Stimulated activated naive CD8-positive, alpha-beta T cell treated with anti-CD3 and anti-CD28 coated beads, Interleukin-15, amount 100 ng/mL, for 72 hours (primary cell): Measurements from ENCODE around the gene VSIR.
A peak's percentile ranks its signal among the peaks of the same experiment; 100 is the strongest.

Experiments used
- ATAC-seq: fragments of 150-1000 bp; cut with Tn5 transposase; 2 replicates; pipeline ENCODE4 v1.10.0; 2021; ENCODE audit warnings: mild to moderate bottlenecking, moderate library complexity
- DNase-seq, 2 donors: peaks; one replicate each; pipeline ENCODE4 v3.0.0; 2021 to 2022
- H3K27ac Mint-ChIP-seq, 2 donors: one replicate each; pipeline ENCODE4 v1.8.0; 2022; ENCODE audit warnings: mild to moderate bottlenecking in 2 of 2, mixed read lengths in 2 of 2, moderate library complexity in 2 of 2
- H3K27me3 Mint-ChIP-seq: one replicate; pipeline ENCODE4 v1.8.0; 2022; ENCODE audit warnings: mixed read lengths
- H3K4me1 Mint-ChIP-seq: one replicate; pipeline ENCODE4 v1.8.0; 2022; ENCODE audit warnings: mild to moderate bottlenecking, mixed read lengths
- H3K4me3 Mint-ChIP-seq, 2 donors: one replicate each; pipeline ENCODE4 v1.8.0; 2022; ENCODE audit warnings: mild to moderate bottlenecking in 2 of 2, mixed read lengths in 2 of 2, moderate library complexity in 1 of 2
- H3K9me3 Mint-ChIP-seq, 2 donors: one replicate each; pipeline ENCODE4 v1.8.0; 2022; ENCODE audit warnings: mixed read lengths in 2 of 2

The VSIR gene

GRCh38 chr10:71714031-71714410, 59.3 kb downstream of the VSIR start:
- Mint-ChIP-seq H3K4me3 (peak overlapping the region; percentile 69 to 94), H3K4me1 (peaks cover 75% of the 10 kb centered on the region), H3K27ac (peak overlapping the region; percentile 95 to 100), H3K27me3 (no peaks in the 10 kb centered on the region), H3K9me3 (no peaks in the 10 kb centered on the region)
- ATAC-seq (peak; percentile 32), DNase-seq (no peak)

- ATAC-seq (peak; percentile 54), DNase-seq (peak in 1 of 2 donors; percentile 54)
- peaks cover 79% of the 10 kb centered on the region for H3K4me1 Mint-ChIP-seq
- H3K27me3 Mint-ChIP-seq: no peaks in the 10 kb centered on the region
- H3K27ac Mint-ChIP-seq: peak overlapping the region; percentile 95 to 100
- no peaks in the 10 kb centered on the region for H3K9me3 Mint-ChIP-seq
- peak overlapping the region; percentile 69 to 94 for H3K4me3 Mint-ChIP-seq
These were observed 59.9 kb downstream of the VSIR start for GRCh38 chr10:71713135-71714030.

- H3K4me3 Mint-ChIP-seq: peak overlapping the region; percentile 69 to 94
- H3K27ac Mint-ChIP-seq: peak overlapping the region; percentile 95 to 100
- no peaks in the 10 kb centered on the region for H3K27me3 Mint-ChIP-seq
- H3K4me1 Mint-ChIP-seq: peaks cover 86% of the 10 kb centered on the region
- no peaks in the 10 kb centered on the region for H3K9me3 Mint-ChIP-seq
- ATAC-seq: peak; percentile 58
- no peak for DNase-seq
These were observed 60.7 kb downstream of the VSIR start for GRCh38 chr10:71712572-71713134.

- Mint-ChIP-seq H3K27ac (peak overlapping the region; percentile 59 to 100), H3K27me3 (no peaks in the 10 kb centered on the region), H3K4me1 (peaks cover 85% of the 10 kb centered on the region), H3K9me3 (no peaks in the 10 kb centered on the region), H3K4me3 (peak overlapping the region; percentile 8 to 94)
- ATAC-seq (no peak), DNase-seq (no peak)
These were observed 61.1 kb downstream of the VSIR start for GRCh38 chr10:71712170-71712569.

GRCh38 chr10:71711052-71711623, 62.2 kb downstream of the VSIR start:
- peaks cover 76% of the 10 kb centered on the region for H3K4me1 Mint-ChIP-seq
- no peak overlapping the region for H3K4me3 Mint-ChIP-seq
- H3K9me3 Mint-ChIP-seq: no peaks in the 10 kb centered on the region
- ATAC-seq (no peak), DNase-seq (no peak)
- H3K27ac Mint-ChIP-seq: no peak overlapping the region
- no peaks in the 10 kb centered on the region for H3K27me3 Mint-ChIP-seq

GRCh38 chr10:71710519-71710918, 62.8 kb downstream of the VSIR start:
- peaks cover 70% of the 10 kb centered on the region for H3K4me1 Mint-ChIP-seq
- no peaks in the 10 kb centered on the region for H3K9me3 Mint-ChIP-seq
- no peak overlapping the region for H3K27ac Mint-ChIP-seq

GRCh38 chr10:71708897-71709882, 64.1 kb downstream of the VSIR start:
- H3K4me1 Mint-ChIP-seq: peaks cover 57% of the 10 kb centered on the region
- H3K9me3 Mint-ChIP-seq: no peaks in the 10 kb centered on the region
- DNase-seq (no peak), ATAC-seq (no peak)
- H3K4me3 Mint-ChIP-seq: no peak overlapping the region
- no peaks in the 10 kb centered on the region for H3K27me3 Mint-ChIP-seq
- no peak overlapping the region for H3K27ac Mint-ChIP-seq

More at GRCh38 chr10:71710519-71710918, 62.8 kb downstream of the VSIR start:
- Mint-ChIP-seq H3K4me3 (no peak overlapping the region), H3K27me3 (no peaks in the 10 kb centered on the region)
- ATAC-seq (no peak), DNase-seq (no peak)

- Mint-ChIP-seq H3K27ac (no peak overlapping the region), H3K4me1 (peaks cover 48% of the 10 kb centered on the region), H3K4me3 (no peak overlapping the region), H3K9me3 (no peaks in the 10 kb centered on the region), H3K27me3 (no peaks in the 10 kb centered on the region)
- ATAC-seq: peak; percentile 50
- DNase-seq: peak; percentile 62 to 64
These were observed 65.0 kb downstream of the VSIR start for GRCh38 chr10:71708301-71708703.

- ATAC-seq: no peak
- Mint-ChIP-seq H3K4me1 (peaks cover 39% of the 10 kb centered on the region), H3K27ac (no peak overlapping the region), H3K27me3 (no peaks in the 10 kb centered on the region), H3K4me3 (no peak overlapping the region), H3K9me3 (no peaks in the 10 kb centered on the region)
- no peak for DNase-seq
These were observed 66.0 kb downstream of the VSIR start for GRCh38 chr10:71707240-71707789.

GRCh38 chr10:71706216-71707121, 66.9 kb downstream of the VSIR start:
- no peaks in the 10 kb centered on the region for H3K9me3 Mint-ChIP-seq
- no peak for DNase-seq
- no peak overlapping the region for H3K4me3 Mint-ChIP-seq
- H3K4me1 Mint-ChIP-seq: peaks cover 39% of the 10 kb centered on the region
- no peak overlapping the region for H3K27ac Mint-ChIP-seq
- ATAC-seq: no peak
- no peaks in the 10 kb centered on the region for H3K27me3 Mint-ChIP-seq

GRCh38 chr10:71705582-71705981, 67.7 kb downstream of the VSIR start:
- no peaks in the 10 kb centered on the region for H3K27me3 Mint-ChIP-seq
- H3K27ac Mint-ChIP-seq: no peak overlapping the region
- H3K4me1 Mint-ChIP-seq: peaks cover 38% of the 10 kb centered on the region
- DNase-seq (no peak), ATAC-seq (no peak)
- H3K9me3 Mint-ChIP-seq: no peaks in the 10 kb centered on the region
- H3K4me3 Mint-ChIP-seq: no peak overlapping the region

- no peaks in the 10 kb centered on the region for H3K27me3 Mint-ChIP-seq
- DNase-seq: no peak
These were observed 68.5 kb downstream of the VSIR start for GRCh38 chr10:71704816-71705215.

GRCh38 chr10:71703577-71703976, 69.7 kb downstream of the VSIR start:
- no peak for DNase-seq
- H3K4me1 Mint-ChIP-seq: peaks cover 36% of the 10 kb centered on the region
- H3K27ac Mint-ChIP-seq: no peak overlapping the region
- no peaks in the 10 kb centered on the region for H3K9me3 Mint-ChIP-seq
- no peak overlapping the region for H3K4me3 Mint-ChIP-seq
- ATAC-seq: no peak
- H3K27me3 Mint-ChIP-seq: no peaks in the 10 kb centered on the region

More at GRCh38 chr10:71704816-71705215, 68.5 kb downstream of the VSIR start:
- H3K4me1 Mint-ChIP-seq: peaks cover 34% of the 10 kb centered on the region
- no peaks in the 10 kb centered on the region for H3K9me3 Mint-ChIP-seq
- ATAC-seq: no peak
- H3K4me3 Mint-ChIP-seq: no peak overlapping the region
- H3K27ac Mint-ChIP-seq: no peak overlapping the region

GRCh38 chr10:71701496-71702132, 71.7 kb downstream of the VSIR start:
- H3K9me3 Mint-ChIP-seq: no peaks in the 10 kb centered on the region
- H3K4me1 Mint-ChIP-seq: peaks cover 42% of the 10 kb centered on the region
- H3K27ac Mint-ChIP-seq: no peak overlapping the region
- H3K4me3 Mint-ChIP-seq: no peak overlapping the region
- no peaks in the 10 kb centered on the region for H3K27me3 Mint-ChIP-seq
- no peak for DNase-seq
- no peak for ATAC-seq
